GM12892 (cell line): Measurements from ENCODE around the gene CCS.

Experiments used
- POLR2A ChIP-seq: IDR thresholded peaks from 2 replicates; pipeline ENCODE4 v1.6.1; 2011; ENCODE audit warnings: low read depth, low read length, control low read depth
- POLR2AphosphoS5 ChIP-seq: IDR thresholded peaks from 2 replicates; pipeline ENCODE4 v1.6.1; 2011; ENCODE audit warnings: low read depth, low read length, control low read depth
- TAF1 ChIP-seq: IDR thresholded peaks from 2 replicates; pipeline ENCODE4 v1.6.1; 2011; ENCODE audit warnings: low read depth, mild to moderate bottlenecking, control low read depth, low read length, borderline replicate concordance

GRCh38 chr11:66624450-66624849, 31.5 kb downstream of the CCS start:
- TF ChIP-seq TAF1 (no peak), POLR2AphosphoS5 (no peak; the same call in 1 of the 2 replicates), POLR2A (no peak)
